ENCODE measurements around the gene KSR2. TPM values are rescaled to one million over a fixed set of nuclear protein-coding genes. Genes with fewer than 3 reads are reported as not detected.
"Not testable (repeated sequence)": the region's sequence is repeated elsewhere in the genome, so short reads cannot be mapped to it uniquely, and the experiment has no call there.

KSR2 gene
- polyA plus RNA-seq, 3 donors from 2014 or later: not detected

- no peaks in the 10 kb centered on the region for H3K4me1 Mint-ChIP-seq
- H3K9me3 Mint-ChIP-seq: peaks cover 0 to 1% (median 0%) of the 10 kb centered on the region in 6 donors
- H3K27ac Mint-ChIP-seq: no peak overlapping the region
- H3K36me3 Mint-ChIP-seq: no peaks in the 10 kb centered on the region
- H3K27me3 Mint-ChIP-seq (ENCODE audit: low read depth in 3 of 3): peaks cover 1 to 6% (median 3%) of the 10 kb centered on the region in 3 donors
- H3K4me3 Mint-ChIP-seq: no peak overlapping the region
- no peak for DNase-seq
These were observed 165.8 kb downstream of the KSR2 start for GRCh38 chr12:117803001-117803400.

GRCh38 chr12:117800711-117801110 lies 168.1 kb downstream of the KSR2 start:
- H3K27me3 Mint-ChIP-seq (ENCODE audit: low read depth in 3 of 3); H3K27ac Mint-ChIP-seq; DNase-seq; H3K4me1 Mint-ChIP-seq; H3K36me3 Mint-ChIP-seq; H3K9me3 Mint-ChIP-seq; H3K4me3 Mint-ChIP-seq: not testable (repeated sequence)

- Mint-ChIP-seq H3K4me3 (no peak overlapping the region), H3K27me3 (ENCODE audit: low read depth in 3 of 3) (peaks cover 1 to 2% (median 2%) of the 10 kb centered on the region in 3 donors), H3K36me3 (no peaks in the 10 kb centered on the region), H3K4me1 (no peaks in the 10 kb centered on the region), H3K9me3 (peaks cover 0 to 3% (median 0%) of the 10 kb centered on the region in 6 donors), H3K27ac (no peak overlapping the region)
- DNase-seq: no peak
These were observed 171.6 kb downstream of the KSR2 start for GRCh38 chr12:117797202-117797601.

- DNase-seq: no peak
- H3K27me3 Mint-ChIP-seq (ENCODE audit: low read depth in 3 of 3): peaks cover 0 to 4% (median 1%) of the 10 kb centered on the region in 3 donors
- H3K27ac Mint-ChIP-seq: no peak overlapping the region
- no peak overlapping the region for H3K4me3 Mint-ChIP-seq
- no peaks in the 10 kb centered on the region for H3K36me3 Mint-ChIP-seq
- H3K4me1 Mint-ChIP-seq: no peaks in the 10 kb centered on the region
- H3K9me3 Mint-ChIP-seq: peaks cover 0 to 3% (median 0%) of the 10 kb centered on the region in 6 donors
These were observed 175.8 kb downstream of the KSR2 start for GRCh38 chr12:117792877-117793424.

- H3K4me3 Mint-ChIP-seq: no peak overlapping the region
- no peaks in the 10 kb centered on the region for H3K4me1 Mint-ChIP-seq
- no peak for DNase-seq
- no peaks in the 10 kb centered on the region for H3K36me3 Mint-ChIP-seq
- no peak overlapping the region for H3K27ac Mint-ChIP-seq
- peaks cover 0 to 3% (median 0%) of the 10 kb centered on the region in 6 donors for H3K9me3 Mint-ChIP-seq
- peaks cover 0 to 4% (median 1%) of the 10 kb centered on the region in 3 donors for H3K27me3 Mint-ChIP-seq (ENCODE audit: low read depth in 3 of 3)
These were observed 176.3 kb downstream of the KSR2 start for GRCh38 chr12:117792471-117792870.

GRCh38 chr12:117790948-117791347 lies 177.8 kb downstream of the KSR2 start:
- DNase-seq: no peak
- no peak overlapping the region for H3K27ac Mint-ChIP-seq
- no peaks in the 10 kb centered on the region for H3K36me3 Mint-ChIP-seq
- no peak overlapping the region for H3K4me3 Mint-ChIP-seq
- no peaks in the 10 kb centered on the region for H3K4me1 Mint-ChIP-seq
- H3K27me3 Mint-ChIP-seq (ENCODE audit: low read depth in 3 of 3): peaks cover 0 to 1% (median 1%) of the 10 kb centered on the region in 3 donors
- no peaks in the 10 kb centered on the region for H3K9me3 Mint-ChIP-seq

- H3K4me1 Mint-ChIP-seq: no peaks in the 10 kb centered on the region
- no peak overlapping the region for H3K27ac Mint-ChIP-seq
- no peak overlapping the region for H3K4me3 Mint-ChIP-seq
- no peaks in the 10 kb centered on the region for H3K36me3 Mint-ChIP-seq
- H3K9me3 Mint-ChIP-seq: no peaks in the 10 kb centered on the region
- DNase-seq: no peak
- H3K27me3 Mint-ChIP-seq (ENCODE audit: low read depth in 3 of 3): peaks cover 0 to 1% (median 1%) of the 10 kb centered on the region in 3 donors
These were observed 178.6 kb downstream of the KSR2 start for GRCh38 chr12:117790198-117790597.

GRCh38 chr12:117789195-117789912 lies 179.4 kb downstream of the KSR2 start:
- H3K36me3 Mint-ChIP-seq: no peaks in the 10 kb centered on the region
- peaks cover 1 to 2% (median 1%) of the 10 kb centered on the region in 3 donors for H3K27me3 Mint-ChIP-seq (ENCODE audit: low read depth in 3 of 3)
- no peaks in the 10 kb centered on the region for H3K4me1 Mint-ChIP-seq
- no peak for DNase-seq
- H3K4me3 Mint-ChIP-seq: no peak overlapping the region
- H3K27ac Mint-ChIP-seq: no peak overlapping the region
- no peaks in the 10 kb centered on the region for H3K9me3 Mint-ChIP-seq

- Mint-ChIP-seq H3K9me3 (no peaks in the 10 kb centered on the region), H3K27ac (no peak overlapping the region), H3K36me3 (no peaks in the 10 kb centered on the region), H3K4me3 (no peak overlapping the region), H3K4me1 (no peaks in the 10 kb centered on the region), H3K27me3 (ENCODE audit: low read depth in 3 of 3) (peaks cover 2 to 7% (median 2%) of the 10 kb centered on the region in 3 donors)
- no peak for DNase-seq
These were observed 190.1 kb downstream of the KSR2 start for GRCh38 chr12:117778656-117779055.

GRCh38 chr12:117774941-117775775 lies 193.6 kb downstream of the KSR2 start:
- Mint-ChIP-seq H3K27me3 (ENCODE audit: low read depth in 3 of 3) (peaks cover 0 to 7% (median 2%) of the 10 kb centered on the region in 3 donors), H3K36me3 (no peaks in the 10 kb centered on the region), H3K4me3 (no peak overlapping the region), H3K4me1 (no peaks in the 10 kb centered on the region), H3K27ac (no peak overlapping the region), H3K9me3 (no peaks in the 10 kb centered on the region)
- DNase-seq: no peak

GRCh38 chr12:117768860-117769259 lies 199.9 kb downstream of the KSR2 start:
- Mint-ChIP-seq H3K4me1 (no peaks in the 10 kb centered on the region), H3K27me3 (ENCODE audit: low read depth in 3 of 3) (peaks cover 0 to 4% (median 0%) of the 10 kb centered on the region in 3 donors), H3K27ac (no peak overlapping the region), H3K36me3 (no peaks in the 10 kb centered on the region), H3K4me3 (no peak overlapping the region), H3K9me3 (peaks cover 0 to 14% (median 0%) of the 10 kb centered on the region in 6 donors)
- DNase-seq: no peak

- DNase-seq: no peak
- no peaks in the 10 kb centered on the region for H3K36me3 Mint-ChIP-seq
- peaks cover 0 to 14% (median under 1%) of the 10 kb centered on the region in 6 donors for H3K9me3 Mint-ChIP-seq
- no peak overlapping the region for H3K4me3 Mint-ChIP-seq
- H3K4me1 Mint-ChIP-seq: no peaks in the 10 kb centered on the region
- H3K27ac Mint-ChIP-seq: no peak overlapping the region
- H3K27me3 Mint-ChIP-seq (ENCODE audit: low read depth in 3 of 3): peaks cover 0 to 5% (median 0%) of the 10 kb centered on the region in 3 donors
These were observed 202.8 kb downstream of the KSR2 start for GRCh38 chr12:117766008-117766407.

- no peak overlapping the region for H3K27ac Mint-ChIP-seq
- no peaks in the 10 kb centered on the region for H3K36me3 Mint-ChIP-seq
- peaks cover 0 to 14% (median under 1%) of the 10 kb centered on the region in 6 donors for H3K9me3 Mint-ChIP-seq
- peaks cover 0 to 5% (median 2%) of the 10 kb centered on the region in 3 donors for H3K27me3 Mint-ChIP-seq (ENCODE audit: low read depth in 3 of 3)
- H3K4me1 Mint-ChIP-seq: no peaks in the 10 kb centered on the region
- no peak overlapping the region for H3K4me3 Mint-ChIP-seq
- no peak for DNase-seq
These were observed 206.6 kb downstream of the KSR2 start for GRCh38 chr12:117762143-117762542.

GRCh38 chr12:117761528-117762100 lies 207.2 kb downstream of the KSR2 start:
- no peaks in the 10 kb centered on the region for H3K36me3 Mint-ChIP-seq
- H3K9me3 Mint-ChIP-seq: peaks cover 0 to 14% (median under 1%) of the 10 kb centered on the region in 6 donors
- DNase-seq: no peak
- H3K27me3 Mint-ChIP-seq (ENCODE audit: low read depth in 3 of 3): peaks cover 0 to 7% (median 2%) of the 10 kb centered on the region in 3 donors
- H3K27ac Mint-ChIP-seq: no peak overlapping the region
- no peaks in the 10 kb centered on the region for H3K4me1 Mint-ChIP-seq
- no peak overlapping the region for H3K4me3 Mint-ChIP-seq

All from immature natural killer cell (primary cell).